HepG2 (cell line): ENCODE data around the gene PRDM10. TPM values are rescaled to one million over a fixed set of nuclear protein-coding genes. Genes with fewer than 3 reads are reported as not detected.
A peak's percentile ranks its signal among the peaks of the same experiment; 100 is the strongest.

Experiments used
- ATAC-seq: fragments of 200-7000 bp; cut with Tn5 transposase; 3 replicates; pipeline ENCODE4 v1.9.1; 2020; ENCODE audit warnings: mild to moderate bottlenecking, moderate library complexity
- BruUV-seq: library from RNA; stranded (reverse); fragments of 400-500 nt; replicated peaks from 2 replicates; lab custom pipeline; 2021; lab: Mats Ljungman, UMichigan
- CTCF ChIA-PET: fragments of 300-600 bp; formaldehyde crosslinking; extraction: SDS; loops from one replicate; lab custom pipeline; 2021; ENCODE audit warnings: low total read pairs, inconsistent platforms, low intra/inter-chr PET ratio; lab: Yijun Ruan, JAX
- POLR2A ChIA-PET: fragments of 350-600 bp; sonication (Branson Sonifier 250); formaldehyde crosslinking; loops from one replicate; lab custom pipeline; 2020; ENCODE audit warnings: antibody characterized with exemption, inconsistent platforms; lab: Yijun Ruan, JAX
- DNase-seq: peaks from one replicate; pipeline ENCODE4 v3.0.0-alpha.2; 2015; ENCODE audit warnings: low spot score
- FAIRE-seq: peaks from 3 replicates; lab custom pipeline; 2011; peaks lifted over from hg19 to GRCh38; lab: Jason Lieb, UNC
- H2AFZ ChIP-seq: one replicate; pipeline ENCODE4 v1.6.1; 2011; ENCODE audit warnings: low read length, inconsistent platforms
- H3K27ac ChIP-seq: fragments of 300-600 bp; 3 replicates; pipeline ENCODE4 v1.8.0; 2011; ENCODE audit warnings: mixed run types, mild to moderate bottlenecking, mixed read lengths, low read length, inconsistent platforms; ENCODE audit not compliant: insufficient read depth; ENCODE audit errors: extremely low read length
- H3K27me3 ChIP-seq, 2 experiments: fragments of 200-600 bp in 1 of 2; 2 replicates in 1 of 2; 3 replicates in 1 of 2; pipeline versions ENCODE4 v1.6.0 to v1.8.0; 2011; ENCODE audit warnings: low read length in 2 of 2, mild to moderate bottlenecking in 2 of 2, moderate library complexity in 2 of 2, inconsistent platforms in 1 of 2; ENCODE audit not compliant: insufficient read depth in 2 of 2, control insufficient read depth in 1 of 2
- H3K36me3 ChIP-seq, 2 experiments: fragments of 200-600 bp in 1 of 2; replicated peaks in 1 of 2; 2 replicates in 1 of 2; 3 replicates in 1 of 2; pipeline versions ENCODE4 v1.5.1 to v1.8.0; 2011; ENCODE audit warnings: low read length in 2 of 2, inconsistent platforms in 1 of 2; ENCODE audit not compliant: insufficient read depth in 2 of 2, control insufficient read depth in 1 of 2
- H3K4me1 ChIP-seq: 2 replicates; pipeline ENCODE4 v1.5.1; 2012; ENCODE audit warnings: low read length, inconsistent platforms; ENCODE audit not compliant: insufficient read depth
- H3K4me2 ChIP-seq: 2 replicates; pipeline ENCODE4 v1.6.0; 2011; ENCODE audit warnings: low read depth, low read length, inconsistent platforms
- H3K4me3 ChIP-seq, 3 experiments: fragments of 200-600 bp in 1 of 3; sonication (generic), shearing (Covaris generic) in 1 of 3; replicated peaks in 1 of 3; 2 replicates each; pipeline ENCODE4 v1.5.1; 2011 to 2016; ENCODE audit warnings: low read length in 3 of 3, inconsistent platforms in 2 of 3, low read depth in 2 of 3, mild to moderate bottlenecking in 2 of 3, control low read depth in 1 of 3, mixed read lengths in 1 of 3; ENCODE audit not compliant: insufficient read depth in 1 of 3
- H3K79me2 ChIP-seq: one replicate; pipeline ENCODE4 v1.6.1; 2011; ENCODE audit warnings: low read length, inconsistent platforms; ENCODE audit not compliant: insufficient read depth
- H3K9ac ChIP-seq: 2 replicates; pipeline ENCODE4 v1.6.0; 2011; ENCODE audit warnings: mild to moderate bottlenecking, low read depth, low read length, inconsistent platforms; ENCODE audit not compliant: insufficient read depth
- H3K9me3 ChIP-seq: 2 replicates; pipeline ENCODE4 v1.5.1; 2012; ENCODE audit warnings: mild to moderate bottlenecking, low read length
- H4K20me1 ChIP-seq: 2 replicates; pipeline ENCODE4 v1.6.0; 2011; ENCODE audit warnings: inconsistent platforms, mild to moderate bottlenecking, low read length, moderate library complexity; ENCODE audit not compliant: insufficient read depth
- ATF7 ChIP-seq, 2 experiments: fragments of 450-650 bp in 1 of 2; sonication (generic) in 1 of 2; formaldehyde crosslinking in 1 of 2; IDR thresholded peaks; 2 replicates each; pipeline versions ENCODE4 v1.4.0 to v1.6.1; 2016 to 2020; ENCODE audit warnings: antibody characterized with exemption in 1 of 2, mild to moderate bottlenecking in 1 of 2, missing genetic modification reagents in 1 of 2
- CSRNP1 ChIP-seq: sonication (generic); formaldehyde crosslinking; IDR thresholded peaks from 2 replicates; pipeline ENCODE4 v1.8.1; 2023; ENCODE audit warnings: mild to moderate bottlenecking, missing genetic modification reagents
- DDIT3 ChIP-seq: sonication (generic); formaldehyde crosslinking; IDR thresholded peaks from 2 replicates; pipeline ENCODE4 v1.4.0; 2020; ENCODE audit warnings: mild to moderate bottlenecking, missing genetic modification reagents
- HIC2 ChIP-seq: sonication (generic); formaldehyde crosslinking; IDR thresholded peaks from 2 replicates; pipeline ENCODE4 v1.9.0; 2022; ENCODE audit warnings: low read depth, missing genetic modification reagents
- HIVEP1 ChIP-seq: sonication (generic); formaldehyde crosslinking; IDR thresholded peaks from 2 replicates; pipeline ENCODE4 v1.4.0; 2020; ENCODE audit warnings: mild to moderate bottlenecking, missing genetic modification reagents
- NFKB2 ChIP-seq: sonication (generic); formaldehyde crosslinking; IDR thresholded peaks from 2 replicates; pipeline ENCODE4 v1.4.0; 2020; ENCODE audit warnings: missing genetic modification reagents, borderline replicate concordance
- ZNF576 ChIP-seq: sonication (generic); formaldehyde crosslinking; IDR thresholded peaks from 2 replicates; pipeline ENCODE4 v1.4.0; 2020; ENCODE audit warnings: mild to moderate bottlenecking, missing genetic modification reagents
- whole genome bisulfite sequencing: methylation state at CpG from one replicate; pipeline ENCODE4 v1.1.6; 2017; ENCODE audit warnings: low lambda C conversion rate; 5-methylcytosine and 5-hydroxymethylcytosine counted together
- in situ Hi-C: cut with HindIII; loops from 2 replicates; pipeline ENCODE4 v1.10.0; 2017; ENCODE audit warnings: low pct_unique_long_range_greater_than_20kb; ENCODE audit not compliant: extremely low pct_ligation_motif_present
- intact Hi-C: fragments of 100-400 bp; cut with micrococcal nuclease; formaldehyde crosslinking; loops from one replicate; pipeline ENCODE4 v1.10.0; 2022; ENCODE audit not compliant: unreplicated experiment
- polyA plus RNA-seq, 8 experiments: library from polyadenylated mRNA; depleted of rRNA in 3 of 8; stranded (reverse) in 7 of 8; unstranded in 1 of 8; fragments of >200 nt; fragmentation: Illumina TruSeq in 4 of 8; extraction: Trizol in 4 of 8; gene quantifications; 2 replicates each; pipeline versions ENCODE4 v1.2.1 to v1.2.3, GENCODE V29; 2011 to 2016; ENCODE audit warnings: low read depth in 4 of 8, missing spikeins in 1 of 8, mixed read lengths in 1 of 8; ENCODE audit not compliant: insufficient read depth in 1 of 8
- total RNA-seq, 5 experiments: library from RNA; depleted of rRNA; stranded (reverse); fragments of >200 nt; fragmentation: Illumina TruSeq; extraction: Trizol; gene quantifications; 2 replicates each; pipeline ENCODE4 v1.2.3, GENCODE V29; 2016; ENCODE audit warnings: low read depth in 1 of 5
- TF ChIP-seq, protein P1 (sequence below): IDR thresholded peaks from 2 replicates; pipeline ENCODE4 v1.6.1; 2016; ENCODE audit warnings: missing compliant biosample characterization, missing genetic modification reagents, borderline replicate concordance

PRDM10 gene
- total and polyA plus RNA-seq, 2 of the 13 experiments (the other 11 are each of a cell fraction or from before 2014, with no cell fraction given) = 5.7 to 5.8 TPM

DNA sequence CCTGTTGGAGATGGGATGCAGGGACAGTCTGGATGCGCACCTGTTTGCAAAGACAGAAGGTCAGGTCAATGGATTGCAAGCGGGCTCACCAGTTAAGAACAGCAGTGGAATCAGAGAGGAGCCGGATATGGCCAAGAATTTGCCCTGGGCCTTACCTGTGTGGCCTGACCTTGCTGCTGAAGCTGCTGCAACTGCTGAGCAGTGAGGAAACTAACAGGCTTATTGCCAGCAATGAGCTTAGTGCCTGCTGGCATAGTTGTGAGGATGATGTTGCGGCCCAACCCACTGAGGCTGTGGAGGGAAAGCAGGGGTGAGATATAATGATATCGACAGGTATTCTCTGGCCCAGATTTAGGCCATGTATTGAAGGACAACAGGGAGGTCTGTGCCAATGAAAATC, 137.8 kb downstream of the PRDM10 start:
- FAIRE-seq (no peak), DNase-seq (no peak), ATAC-seq (no peak)
- H3K4me3 ChIP-seq = no peak overlapping the region
- peaks cover 32 to 54% of the 10 kb centered on the region in 2 experiments for H3K36me3 ChIP-seq
- WGBS = 96% methylated on average over 5 of the region's 5 CpGs
- H2AFZ ChIP-seq = no peak overlapping the region
- TF ChIP-seq NFKB2 (CRISPR knock-in tag) (no peak), DDIT3 (no peak), CSRNP1 (CRISPR knock-in tag) (no peak)
- in situ Hi-C loops (no loop called here), intact Hi-C loops (loop anchor here (5.0 kb wide), 1 partner anchor 43 kb away; no protein-coding TSS in a partner anchor)
- H3K27me3 ChIP-seq = no peaks in the 10 kb centered on the region
- no peaks in the 10 kb centered on the region for H3K79me2 ChIP-seq
- no peaks in the 10 kb centered on the region for H4K20me1 ChIP-seq
- H3K9ac ChIP-seq = no peak overlapping the region
- CTCF ChIA-PET = no interaction called here
- peaks cover 29% of the 10 kb centered on the region for H3K4me1 ChIP-seq
- H3K9me3 ChIP-seq = no peaks in the 10 kb centered on the region
- no TSS peak for BruUV-seq
- H3K4me2 ChIP-seq = no peak overlapping the region
- no peak overlapping the region for H3K27ac ChIP-seq
- POLR2A ChIA-PET = no interaction called here

- intact Hi-C loops = loop anchor here (5.0 kb wide), 1 partner anchor 40 kb away; no protein-coding TSS in a partner anchor
- Histone ChIP-seq H3K4me3 (no peak overlapping the region), H3K27me3 (no peaks in the 10 kb centered on the region), H3K4me2 (peak overlapping the region; percentile 40), H3K79me2 (no peaks in the 10 kb centered on the region), H3K9me3 (no peaks in the 10 kb centered on the region), H3K9ac (peak overlapping the region; percentile 41; the same call in 1 of the 2 replicates), H3K4me1 (peaks cover 36% of the 10 kb centered on the region), H4K20me1 (no peaks in the 10 kb centered on the region), H3K36me3 (peaks cover 23 to 44% of the 10 kb centered on the region in 2 experiments), H2AFZ (no peak overlapping the region), H3K27ac (peak overlapping the region; percentile 63)
- FAIRE-seq (peak; percentile 28), ATAC-seq (peak; percentile 90), DNase-seq (peak; percentile 93)
- ChIA-PET POLR2A (interaction anchor here (1.2 to 2.4 kb wide), 4 partner anchors 8 to 47 kb away, joined by 3 to 10 read pairs (median 6); partner anchors contain the start of gene TMEM45B), CTCF (no interaction called here)
- in situ Hi-C loops = no loop called here
- WGBS = 58% methylated on average over 16 of the region's 16 CpGs
- BruUV-seq = no TSS peak
- 0 out of 2 replicates have a peak, but pooled peaks have one; percentile 4 for TF ChIP-seq HIC2
- no peak for TF ChIP-seq ZNF576
- TF ChIP-seq, protein P1, sequence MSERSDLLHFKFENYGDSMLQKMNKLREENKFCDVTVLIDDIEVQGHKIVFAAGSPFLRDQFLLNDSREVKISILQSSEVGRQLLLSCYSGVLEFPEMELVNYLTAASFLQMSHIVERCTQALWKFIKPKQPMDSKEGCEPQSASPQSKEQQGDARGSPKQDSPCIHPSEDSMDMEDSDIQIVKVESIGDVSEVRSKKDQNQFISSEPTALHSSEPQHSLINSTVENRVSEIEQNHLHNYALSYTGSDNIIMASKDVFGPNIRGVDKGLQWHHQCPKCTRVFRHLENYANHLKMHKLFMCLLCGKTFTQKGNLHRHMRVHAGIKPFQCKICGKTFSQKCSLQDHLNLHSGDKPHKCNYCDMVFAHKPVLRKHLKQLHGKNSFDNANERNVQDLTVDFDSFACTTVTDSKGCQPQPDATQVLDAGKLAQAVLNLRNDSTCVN = peak; percentile 66; the same call in 1 of the 2 replicates
- no peak for TF ChIP-seq HIVEP1 (CRISPR knock-in tag)
- TF ChIP-seq ATF7 (IDR thresholded peaks at IDR 0.05) = peak; percentile 48; the same call in 1 of the 2 replicates
- peak; percentile 93 for TF ChIP-seq ATF7 (CRISPR knock-in tag; IDR thresholded peaks at IDR 0.05)
Observed at GRCh38 chr11:129861702-129862522, 140.7 kb downstream of the PRDM10 start.
